SK-MEL-5 (cell line): ENCODE results near the gene EVPL. TPM values are rescaled to one million over a fixed set of nuclear protein-coding genes. Genes with fewer than 3 reads are reported as not detected.
"Not testable (repeated sequence)": the region's sequence is repeated elsewhere in the genome, so short reads cannot be mapped to it uniquely, and the experiment has no call there.

Experiments used
- DNase-seq: peaks from one replicate; pipeline ENCODE4 v3.0.0-alpha.2; 2016; ENCODE audit warnings: low read depth, low spot score
- in situ Hi-C: cut with HindIII; loops from 2 replicates; pipeline ENCODE4 v1.10.0; 2016; ENCODE audit warnings: low sequenced_read_pairs, high pct_unique_total_duplicates, low pct_unique_long_range_greater_than_20kb
- polyA plus RNA-seq, 2 experiments: library from polyadenylated mRNA; depleted of rRNA; stranded (reverse); fragments of >200 nt; gene quantifications; 2 replicates each; pipeline ENCODE4 v1.2.3, GENCODE V29; 2015
- total RNA-seq: library from RNA; depleted of rRNA; stranded (reverse); fragments of >200 nt; shearing (Covaris generic); gene quantifications from 2 replicates; pipeline ENCODE4 v1.2.3, GENCODE V29; 2014; rRNA removed

EVPL gene
- total RNA-seq, result 0.08 and 0.16 TPM in 2 replicates
- 0.01 and 0.03 TPM in 2 replicates for polyA plus RNA-seq (2015; cell fraction: cytosol; rRNA removed)
- 0.11 and 0.36 TPM in 2 replicates for polyA plus RNA-seq (2015; cell fraction: nucleus; rRNA removed)

DNA sequence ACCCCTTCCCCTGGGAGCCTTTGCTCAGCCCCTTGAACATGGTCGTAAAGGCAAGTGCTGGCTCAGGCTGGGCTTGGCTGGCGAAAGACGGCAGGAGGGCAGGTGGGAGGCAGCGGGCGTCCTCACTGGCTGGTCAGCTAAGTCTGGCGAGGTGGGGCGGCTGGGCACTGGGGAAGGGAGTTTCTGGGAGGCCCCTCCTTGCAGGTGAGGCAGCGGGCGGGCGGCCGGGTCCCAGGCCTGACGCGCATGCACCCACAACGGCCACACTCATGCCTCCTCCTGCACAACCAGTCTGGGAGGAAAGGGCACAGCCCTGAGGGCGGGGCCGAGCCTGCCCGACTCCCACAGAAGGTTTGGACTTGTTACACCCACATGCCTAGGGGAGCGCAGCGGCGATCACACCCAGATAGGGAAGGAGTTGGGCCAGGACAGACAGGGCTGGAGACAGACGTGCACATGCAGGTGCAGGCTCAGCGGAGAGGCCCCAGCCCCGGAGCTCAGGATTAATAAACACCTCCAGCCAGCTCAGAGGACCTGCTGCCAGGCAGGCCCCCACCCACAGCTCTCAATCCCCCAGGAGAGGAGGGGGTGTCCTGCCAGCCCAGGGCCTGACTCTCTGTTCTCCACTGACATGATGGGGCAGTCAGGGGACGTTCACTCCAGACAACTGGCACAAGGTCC lies at the start of gene EVPL:
Gene EVPL, minus strand, starts transcription at position 148 of the 681 bp plus-strand sequence. Its CDS starts 108 bp downstream, at position 40.
- no peak for DNase-seq
- in situ Hi-C loops, result loop anchor here (25.0 kb wide), 1 partner anchor 160 kb away; no protein-coding TSS in a partner anchor

DNA sequence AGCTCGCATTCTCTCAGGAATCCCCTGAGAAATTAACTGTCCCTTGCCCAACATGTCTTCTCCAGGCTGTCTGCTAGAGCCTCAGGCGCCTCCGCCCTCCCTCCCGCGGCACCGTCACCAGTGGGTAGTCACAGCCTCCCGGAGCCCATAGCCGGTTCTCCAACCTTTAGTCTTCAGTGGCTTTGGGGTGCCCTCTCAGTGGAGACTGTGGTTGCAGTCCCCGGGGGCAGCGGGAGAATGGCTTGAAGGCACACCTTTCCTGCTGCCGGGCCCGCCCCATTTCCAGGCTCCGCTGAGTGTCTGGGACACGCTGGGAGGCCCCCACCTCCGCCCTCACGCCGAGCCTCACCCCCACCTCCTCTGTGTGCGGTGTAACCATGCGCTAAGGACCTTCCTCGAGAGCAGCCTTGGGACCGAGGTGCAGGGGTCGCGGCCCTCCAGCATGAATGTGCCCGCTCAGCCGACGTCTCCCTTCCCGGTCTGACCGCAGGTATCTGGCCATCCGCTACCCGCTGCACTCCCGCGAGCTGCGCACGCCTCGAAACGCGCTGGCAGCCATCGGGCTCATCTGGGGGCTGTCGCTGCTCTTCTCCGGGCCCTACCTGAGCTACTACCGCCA lies 49.1 kb upstream of the EVPL start:
- DNase-seq, result no peak
- in situ Hi-C loops, result no loop called here

- peak; percentile 28 for DNase-seq
- in situ Hi-C loops, result no loop called here
Measured at GRCh38 chr17:76075364-76076145, 48.4 kb upstream of the EVPL start.

DNA sequence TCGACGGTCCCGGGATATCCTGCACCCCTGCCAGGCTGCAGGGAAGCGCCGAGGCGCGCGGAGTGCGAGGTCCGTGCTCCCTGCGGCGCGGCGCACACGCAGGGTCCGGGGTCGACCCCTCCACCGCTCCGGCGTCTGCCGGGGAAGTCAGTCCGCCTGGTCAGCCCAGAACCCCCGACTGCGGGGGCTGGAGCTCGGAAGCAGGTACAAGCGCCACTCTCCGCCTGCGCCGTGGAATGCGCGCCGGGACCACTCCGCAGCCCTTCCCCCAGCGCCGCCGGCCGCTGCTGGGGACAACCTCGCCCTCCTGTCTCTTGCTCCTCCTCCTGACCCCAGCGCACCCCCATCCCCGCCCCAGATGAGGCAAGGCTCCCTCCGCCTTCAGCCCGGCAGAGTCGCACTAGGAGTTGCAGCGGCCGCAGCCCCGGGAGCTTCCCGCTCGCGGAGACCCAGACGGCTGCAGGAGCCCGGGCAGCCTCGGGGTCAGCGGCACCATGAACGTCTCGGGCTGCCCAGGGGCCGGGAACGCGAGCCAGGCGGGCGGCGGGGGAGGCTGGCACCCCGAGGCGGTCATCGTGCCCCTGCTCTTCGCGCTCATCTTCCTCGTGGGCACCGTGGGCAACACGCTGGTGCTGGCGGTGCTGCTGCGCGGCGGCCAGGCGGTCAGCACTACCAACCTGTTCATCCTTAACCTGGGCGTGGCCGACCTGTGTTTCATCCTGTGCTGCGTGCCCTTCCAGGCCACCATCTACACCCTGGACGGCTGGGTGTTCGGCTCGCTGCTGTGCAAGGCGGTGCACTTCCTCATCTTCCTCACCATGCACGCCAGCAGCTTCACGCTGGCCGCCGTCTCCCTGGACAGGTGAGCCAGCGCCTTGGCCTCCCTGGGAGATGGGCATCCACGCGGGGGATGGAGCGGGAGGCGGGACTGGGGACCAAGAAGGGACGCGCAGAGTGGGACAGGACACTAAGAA lies 47.6 kb upstream of the EVPL start, which contains the start of gene GALR2:
Gene GALR2, plus strand, starts transcription at position 392 of the 974 bp plus-strand sequence. Its CDS starts 103 bp downstream, at position 495.
- DNase-seq, result no peak
- in situ Hi-C loops, result loop anchor here (25.0 kb wide), 1 partner anchor 137 kb away; the partner anchor contains the start of gene FBF1

- in situ Hi-C loops, result loop anchor here (25.0 kb wide), 1 partner anchor 135 kb away; the partner anchor contains the start of gene FBF1
- DNase-seq, result peak; percentile 97
Measured at GRCh38 chr17:76072148-76072858, 45.2 kb upstream of the EVPL start, which contains the start of gene SRP68. TSS of gene SRP68 (minus strand) at chr17:76072517. CDS start at chr17:76072491, 26 bp downstream.

- in situ Hi-C loops, result loop anchor here (25.0 kb wide), 1 partner anchor 134 kb away; the partner anchor contains the start of gene FBF1
- DNase-seq, result no peak
Measured at GRCh38 chr17:76071531-76072147, 44.5 kb upstream of the EVPL start.

DNA sequence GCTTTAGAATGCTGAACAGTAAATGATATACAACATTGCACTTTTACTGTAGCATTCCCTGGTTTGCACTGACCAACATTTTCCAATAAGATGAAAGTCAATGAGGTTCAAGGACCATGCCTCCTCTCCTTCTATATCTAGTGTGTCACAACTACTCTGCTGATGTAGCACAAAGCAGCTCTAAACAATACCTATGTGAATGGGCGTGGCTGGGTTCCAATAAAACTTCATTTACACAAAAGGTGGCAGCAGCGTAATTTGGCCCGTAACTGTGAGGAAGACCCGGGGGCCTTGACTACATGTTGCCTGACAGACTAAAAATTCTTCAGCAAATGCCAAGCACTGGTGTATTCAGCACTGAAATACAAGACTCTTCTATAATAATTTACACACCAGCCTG lies 38.7 kb upstream of the EVPL start:
- in situ Hi-C loops, result loop anchor here (25.0 kb wide), 1 partner anchor 128 kb away; the partner anchor contains the start of gene FBF1
- no peak for DNase-seq

DNA sequence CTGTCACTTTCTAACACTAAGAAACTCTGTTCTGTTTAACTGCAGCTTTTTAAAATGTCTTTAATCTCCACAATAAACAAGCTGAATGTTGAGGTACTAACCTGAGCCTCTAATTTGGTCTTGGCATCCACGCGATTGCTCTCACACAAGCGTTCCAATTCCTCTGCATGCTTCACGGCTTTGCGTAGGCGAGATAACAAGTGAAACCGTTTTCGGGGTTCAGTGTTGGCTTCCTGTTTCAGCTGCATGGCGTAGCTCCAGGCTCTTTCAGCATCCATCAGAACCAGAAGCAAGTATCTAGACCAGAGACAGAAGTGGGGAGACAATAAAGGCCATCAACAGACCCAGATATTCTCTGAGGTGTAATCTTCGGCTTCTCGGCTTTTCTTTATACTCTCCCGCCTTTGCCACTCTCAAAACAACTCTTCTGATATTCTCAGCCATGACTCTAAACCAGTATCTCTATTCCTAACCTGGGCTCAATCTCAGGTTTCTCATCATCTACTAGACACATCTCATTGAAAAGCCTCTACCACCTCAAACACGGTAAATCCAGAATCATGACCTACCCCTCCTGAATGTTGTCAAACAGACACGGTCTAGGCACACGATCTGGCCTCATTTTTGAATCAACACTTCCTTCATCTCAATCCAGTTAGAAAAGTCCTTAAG lies 36.9 kb upstream of the EVPL start:
- no peak for DNase-seq
- in situ Hi-C loops, result loop anchor here (25.0 kb wide), 1 partner anchor 127 kb away; the partner anchor contains the start of gene FBF1

- in situ Hi-C loops, result loop anchor here (25.0 kb wide), 1 partner anchor 121 kb away; the partner anchor contains the start of gene FBF1
Measured at GRCh38 chr17:76058264-76058663, 31.2 kb upstream of the EVPL start.

GRCh38 chr17:76056882-76057281 lies 29.8 kb upstream of the EVPL start:
- no peak for DNase-seq
- in situ Hi-C loops, result loop anchor here (25.0 kb wide), 1 partner anchor 120 kb away; the partner anchor contains the start of gene FBF1

More at GRCh38 chr17:76058264-76058663, 31.2 kb upstream of the EVPL start:
- DNase-seq, result not testable (repeated sequence)

DNA sequence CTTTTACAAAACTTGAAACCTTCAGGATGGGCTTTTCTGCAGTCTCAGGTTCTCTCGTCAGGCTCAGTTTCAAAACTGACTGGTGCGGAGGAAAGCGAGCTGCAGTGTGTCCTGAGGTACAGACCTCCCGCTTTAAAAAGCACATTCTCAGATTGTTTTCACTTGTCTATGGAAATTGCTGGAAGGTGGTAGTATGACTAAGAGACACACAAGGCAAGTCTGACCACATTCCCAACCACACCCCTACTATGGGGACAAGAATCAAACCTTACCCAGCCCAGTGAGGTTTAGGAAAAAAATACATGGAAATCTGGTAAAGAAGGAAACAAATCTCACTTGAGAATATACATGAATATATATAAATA lies 27.0 kb upstream of the EVPL start:
- in situ Hi-C loops, result loop anchor here (25.0 kb wide), 1 partner anchor 117 kb away; the partner anchor contains the start of gene FBF1
- DNase-seq, result no peak

- in situ Hi-C loops, result loop anchor here (25.0 kb wide), 1 partner anchor 116 kb away; the partner anchor contains the start of gene FBF1
- DNase-seq, result peak; percentile 48
Measured at GRCh38 chr17:76053246-76054111, 26.4 kb upstream of the EVPL start.

GRCh38 chr17:76051561-76051960 lies 24.5 kb upstream of the EVPL start:
- DNase-seq, result no peak

More at GRCh38 chr17:76051561-76051960, 24.5 kb upstream of the EVPL start:
- in situ Hi-C loops, result loop anchor here (25.0 kb wide), 1 partner anchor 114 kb away; the partner anchor contains the start of gene FBF1
